HL-60 (cell line): ENCODE measurements around the gene RASGEF1B.

Source experiments
- DNase-seq, 2 experiments: peaks; one replicate each; pipeline ENCODE4 v3.0.0-alpha.2; 2010 to 2020; ENCODE audit warnings: low read depth in 1 of 2, low spot score in 1 of 2
- H3K27ac ChIP-seq: fragments of 250-450 bp; sonication (Bioruptor Pico); replicated peaks from 2 replicates; pipeline ENCODE4 v1.5.1; 2020; ENCODE audit warnings: mild to moderate bottlenecking, moderate library complexity
- H3K27me3 ChIP-seq: fragments of 250-450 bp; sonication (Bioruptor Pico); 2 replicates; pipeline ENCODE4 v1.5.1; 2021; ENCODE audit warnings: mild to moderate bottlenecking, moderate library complexity; ENCODE audit not compliant: insufficient read depth, poor library complexity, severe bottlenecking
- H3K4me3 ChIP-seq: replicated peaks from 2 replicates; pipeline ENCODE4 v1.5.1; 2011; ENCODE audit warnings: mild to moderate bottlenecking, control low read depth, low read length; ENCODE audit not compliant: insufficient read depth
- CTCF ChIP-seq: IDR thresholded peaks from one replicate; pipeline ENCODE4 v1.5.1; 2011; ENCODE audit warnings: low read length, control low read depth, inconsistent platforms; ENCODE audit not compliant: insufficient read depth
- GABPA ChIP-seq: IDR thresholded peaks from 2 replicates; pipeline ENCODE4 v1.6.1; 2012; ENCODE audit warnings: low read depth
- POLR2AphosphoS5 ChIP-seq: IDR thresholded peaks from 2 replicates; pipeline ENCODE4 v1.6.1; 2012; ENCODE audit warnings: low read depth
- REST ChIP-seq: IDR thresholded peaks from 2 replicates; pipeline ENCODE4 v1.6.1; 2012; ENCODE audit warnings: low read depth; ENCODE audit not compliant: insufficient replicate concordance
- SPI1 ChIP-seq: IDR thresholded peaks from 2 replicates; pipeline ENCODE4 v1.6.1; 2012; ENCODE audit warnings: low read depth, mild to moderate bottlenecking, borderline replicate concordance

RASGEF1B gene

GRCh38 chr4:81518762-81519426, 47.2 kb upstream of the RASGEF1B start:
- Histone ChIP-seq H3K27ac (no peak overlapping the region), H3K27me3 (no peaks in the 10 kb centered on the region), H3K4me3 (no peak overlapping the region)
- TF ChIP-seq CTCF (no peak), POLR2AphosphoS5 (no peak)
- no peak for DNase-seq

GRCh38 chr4:81516241-81516640, 44.5 kb upstream of the RASGEF1B start:
- TF ChIP-seq POLR2AphosphoS5 = no peak
- TF ChIP-seq REST = no peak
- TF ChIP-seq GABPA = no peak
- no peak for TF ChIP-seq CTCF
- no peak for TF ChIP-seq SPI1
- no peak for DNase-seq
- no peaks in the 10 kb centered on the region for H3K27me3 ChIP-seq
- no peak overlapping the region for H3K4me3 ChIP-seq
- H3K27ac ChIP-seq = no peak overlapping the region

- Histone ChIP-seq H3K4me3 (no peak overlapping the region), H3K27ac (no peak overlapping the region), H3K27me3 (no peaks in the 10 kb centered on the region)
- TF ChIP-seq CTCF (no peak), SPI1 (no peak), GABPA (no peak), POLR2AphosphoS5 (no peak), REST (no peak)
- no peak for DNase-seq
Observed at GRCh38 chr4:81512757-81513501, 41.2 kb upstream of the RASGEF1B start.
